ENCODE results near the gene GGT5.
"Not testable (repeated sequence)": the region's sequence is repeated elsewhere in the genome, so short reads cannot be mapped to it uniquely, and the experiment has no call there.

GGT5 gene

DNA sequence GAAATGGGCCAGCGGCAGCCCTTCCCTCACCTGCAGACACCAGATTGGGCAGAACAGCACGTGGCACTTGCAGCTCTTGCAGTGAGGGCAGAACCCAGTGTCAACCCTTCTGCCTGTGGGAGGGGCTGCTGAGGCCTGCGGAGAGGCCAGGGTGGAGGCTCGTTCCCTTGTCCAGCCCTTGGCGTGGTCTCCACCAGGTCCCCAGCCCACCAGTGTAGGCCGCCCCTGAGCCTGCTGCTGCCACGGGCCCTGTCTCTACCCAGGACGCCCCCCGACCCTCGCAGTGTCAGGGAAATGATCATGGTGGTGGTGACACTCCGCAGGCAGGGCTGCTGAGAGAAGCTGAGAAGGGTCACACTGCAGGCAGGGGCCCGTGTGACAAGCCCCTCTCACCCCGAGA lies 11.3 kb upstream of the GGT5 start:
- not testable (repeated sequence) for H3K4me3 ChIP-seq (ENCODE audit: insufficient read depth in 1 of 2, low read depth in 1 of 2, low read length in 2 of 2); H3K18ac ChIP-seq (ENCODE audit: low read depth in 1 of 2, low read length in 2 of 2); H4K8ac ChIP-seq (ENCODE audit: low read length); H2BK5ac ChIP-seq (ENCODE audit: low read depth, low read length, poor library complexity, severe bottlenecking); H3K9ac ChIP-seq (ENCODE audit: low read length); H2AK5ac ChIP-seq (ENCODE audit: low read length, severe bottlenecking); H3K9me3 ChIP-seq (ENCODE audit: control insufficient read depth, low read length); H3K27me3 ChIP-seq (ENCODE audit: control insufficient read depth in 1 of 2, insufficient read depth in 1 of 2, low read length in 2 of 2); H3K4me1 ChIP-seq (ENCODE audit: control insufficient read depth, insufficient read depth, low read depth, low read length); H3K36me3 ChIP-seq (ENCODE audit: control insufficient read depth in 1 of 2, insufficient read depth in 2 of 2, low read depth in 1 of 2, low read length in 2 of 2); H2BK15ac ChIP-seq (ENCODE audit: low read depth, poor library complexity, severe bottlenecking); DNase-seq; H3K14ac ChIP-seq (ENCODE audit: low read length in 2 of 2); H2AFZ ChIP-seq (ENCODE audit: low read depth, low read length); H3K79me1 ChIP-seq (replicated peaks; ENCODE audit: low read length, poor library complexity, severe bottlenecking); H3K4me2 ChIP-seq (ENCODE audit: low read length, poor library complexity, severe bottlenecking); H3K27ac ChIP-seq (ENCODE audit: low read length, poor library complexity, severe bottlenecking); H2BK120ac ChIP-seq (ENCODE audit: low read depth, low read length); H3K4ac ChIP-seq (ENCODE audit: low read depth in 1 of 2, low read length in 2 of 2); H3K23ac ChIP-seq (ENCODE audit: low read length in 2 of 2)
- H2BK12ac ChIP-seq (ENCODE audit: low read length in 2 of 2) = peak overlapping the region in 1 of 2 experiments; percentile 84
- WGBS = 100% methylated on average over 3 of the region's 13 CpGs
- H4K91ac ChIP-seq (ENCODE audit: low read length) = peak overlapping the region; percentile 68

DNA sequence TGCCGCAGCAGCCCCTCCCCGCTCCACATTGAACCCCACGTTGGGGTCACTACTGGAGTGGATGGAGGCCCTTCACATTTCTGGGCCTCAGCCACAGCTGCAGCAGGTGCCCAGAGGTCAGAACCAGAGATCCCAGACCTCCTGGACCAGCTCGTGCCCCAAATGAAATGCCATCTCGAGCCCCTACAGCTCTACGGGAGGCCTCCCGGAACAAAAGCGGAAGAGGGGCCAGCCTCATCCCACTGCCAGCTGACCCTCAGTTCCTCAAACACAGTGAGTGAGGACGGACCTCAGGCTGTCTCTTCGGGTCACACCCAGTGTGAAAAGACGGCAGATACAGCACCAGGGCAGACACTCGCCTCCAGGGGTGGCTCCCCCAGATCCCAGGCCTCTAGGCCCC lies 8.2 kb upstream of the GGT5 start:
- H4K8ac ChIP-seq (ENCODE audit: low read length); H3K9ac ChIP-seq (ENCODE audit: low read length); DNase-seq; H3K23ac ChIP-seq (ENCODE audit: low read length in 2 of 2); H3K27ac ChIP-seq (ENCODE audit: low read length, poor library complexity, severe bottlenecking); H4K91ac ChIP-seq (ENCODE audit: low read length); H2BK5ac ChIP-seq (ENCODE audit: low read depth, low read length, poor library complexity, severe bottlenecking); H3K9me3 ChIP-seq (ENCODE audit: control insufficient read depth, low read length); H3K4me1 ChIP-seq (ENCODE audit: control insufficient read depth, insufficient read depth, low read depth, low read length); H2AFZ ChIP-seq (ENCODE audit: low read depth, low read length); H3K4me2 ChIP-seq (ENCODE audit: low read length, poor library complexity, severe bottlenecking); H3K4me3 ChIP-seq (ENCODE audit: insufficient read depth in 1 of 2, low read depth in 1 of 2, low read length in 2 of 2); H3K14ac ChIP-seq (ENCODE audit: low read length in 2 of 2); H2BK120ac ChIP-seq (ENCODE audit: low read depth, low read length); H3K18ac ChIP-seq (ENCODE audit: low read depth in 1 of 2, low read length in 2 of 2); H2BK12ac ChIP-seq (ENCODE audit: low read length in 2 of 2); H2AK5ac ChIP-seq (ENCODE audit: low read length, severe bottlenecking); H2BK15ac ChIP-seq (ENCODE audit: low read depth, poor library complexity, severe bottlenecking); H3K79me1 ChIP-seq (replicated peaks; ENCODE audit: low read length, poor library complexity, severe bottlenecking); H3K4ac ChIP-seq (ENCODE audit: low read depth in 1 of 2, low read length in 2 of 2); H3K27me3 ChIP-seq (ENCODE audit: control insufficient read depth in 1 of 2, insufficient read depth in 1 of 2, low read length in 2 of 2); H3K36me3 ChIP-seq (ENCODE audit: control insufficient read depth in 1 of 2, insufficient read depth in 2 of 2, low read depth in 1 of 2, low read length in 2 of 2): not testable (repeated sequence)
- WGBS = 94% methylated on average over 12 of the region's 12 CpGs

DNA sequence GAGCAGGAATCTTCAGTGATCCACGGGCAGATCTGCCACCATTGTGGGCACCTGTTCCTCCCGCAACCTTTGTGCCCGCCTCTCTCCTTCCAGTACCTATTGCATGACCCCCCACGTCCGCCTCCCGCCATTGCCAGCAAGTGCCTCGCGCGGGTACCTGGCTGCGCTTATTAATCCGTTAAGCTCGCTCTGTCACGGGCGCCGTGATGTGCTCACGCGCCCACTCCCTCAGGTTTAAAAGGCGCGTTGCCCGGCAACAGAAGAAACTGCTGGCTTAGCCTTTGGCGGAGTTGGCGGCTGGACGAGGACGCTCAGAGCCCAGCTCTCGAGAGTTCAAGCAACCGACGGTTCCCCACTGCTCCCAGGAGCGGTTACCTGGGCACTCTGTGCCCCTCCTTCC lies 6.4 kb upstream of the GGT5 start:
- not testable (repeated sequence) for H3K9ac ChIP-seq (ENCODE audit: low read length); H3K23ac ChIP-seq (ENCODE audit: low read length in 2 of 2); H2BK5ac ChIP-seq (ENCODE audit: low read depth, low read length, poor library complexity, severe bottlenecking); H2AFZ ChIP-seq (ENCODE audit: low read depth, low read length); H2AK5ac ChIP-seq (ENCODE audit: low read length, severe bottlenecking); H3K14ac ChIP-seq (ENCODE audit: low read length in 2 of 2); H2BK120ac ChIP-seq (ENCODE audit: low read depth, low read length); H3K4ac ChIP-seq (ENCODE audit: low read depth in 1 of 2, low read length in 2 of 2); H3K9me3 ChIP-seq (ENCODE audit: control insufficient read depth, low read length); H4K8ac ChIP-seq (ENCODE audit: low read length); H3K27ac ChIP-seq (ENCODE audit: low read length, poor library complexity, severe bottlenecking); H3K79me1 ChIP-seq (replicated peaks; ENCODE audit: low read length, poor library complexity, severe bottlenecking); H4K91ac ChIP-seq (ENCODE audit: low read length); H3K36me3 ChIP-seq (ENCODE audit: control insufficient read depth in 1 of 2, insufficient read depth in 2 of 2, low read depth in 1 of 2, low read length in 2 of 2); H3K27me3 ChIP-seq (ENCODE audit: control insufficient read depth in 1 of 2, insufficient read depth in 1 of 2, low read length in 2 of 2); H3K4me2 ChIP-seq (ENCODE audit: low read length, poor library complexity, severe bottlenecking); H3K4me3 ChIP-seq (ENCODE audit: insufficient read depth in 1 of 2, low read depth in 1 of 2, low read length in 2 of 2); H3K4me1 ChIP-seq (ENCODE audit: control insufficient read depth, insufficient read depth, low read depth, low read length); H3K18ac ChIP-seq (ENCODE audit: low read depth in 1 of 2, low read length in 2 of 2); DNase-seq; H2BK12ac ChIP-seq (ENCODE audit: low read length in 2 of 2); H2BK15ac ChIP-seq (ENCODE audit: low read depth, poor library complexity, severe bottlenecking)
- WGBS = no CpG with 5 or more reads among the region's 28 CpGs

DNA sequence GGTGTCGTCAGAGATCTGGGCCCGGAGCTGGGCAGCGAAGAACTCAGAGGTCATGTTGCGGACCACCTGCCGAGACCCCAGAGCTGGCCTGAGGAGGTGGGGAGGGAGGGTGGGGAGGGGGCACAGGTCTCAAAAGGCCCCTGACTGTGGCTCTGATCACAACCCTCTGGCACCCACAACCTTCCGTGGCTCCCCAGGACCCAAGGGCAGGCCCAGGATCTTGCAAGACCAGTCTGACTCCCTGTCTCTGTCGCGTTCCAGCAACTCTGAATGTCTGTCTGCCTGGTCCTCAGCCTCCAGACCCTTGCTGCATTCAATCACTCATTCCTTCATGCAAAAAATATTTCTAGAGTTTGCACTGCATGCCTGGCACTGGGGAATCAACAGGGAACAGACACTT lies 4.5 kb upstream of the GGT5 start:
- not testable (repeated sequence) for H3K14ac ChIP-seq (ENCODE audit: low read length in 2 of 2); H2AFZ ChIP-seq (ENCODE audit: low read depth, low read length); H2BK15ac ChIP-seq (ENCODE audit: low read depth, poor library complexity, severe bottlenecking); H3K79me1 ChIP-seq (replicated peaks; ENCODE audit: low read length, poor library complexity, severe bottlenecking); H4K91ac ChIP-seq (ENCODE audit: low read length); H2BK12ac ChIP-seq (ENCODE audit: low read length in 2 of 2); H3K18ac ChIP-seq (ENCODE audit: low read depth in 1 of 2, low read length in 2 of 2); H3K27me3 ChIP-seq (ENCODE audit: control insufficient read depth in 1 of 2, insufficient read depth in 1 of 2, low read length in 2 of 2); H2BK120ac ChIP-seq (ENCODE audit: low read depth, low read length); H3K27ac ChIP-seq (ENCODE audit: low read length, poor library complexity, severe bottlenecking); H3K9me3 ChIP-seq (ENCODE audit: control insufficient read depth, low read length); H3K4ac ChIP-seq (ENCODE audit: low read depth in 1 of 2, low read length in 2 of 2); H2BK5ac ChIP-seq (ENCODE audit: low read depth, low read length, poor library complexity, severe bottlenecking); H3K9ac ChIP-seq (ENCODE audit: low read length); H3K23ac ChIP-seq (ENCODE audit: low read length in 2 of 2); H4K8ac ChIP-seq (ENCODE audit: low read length); H3K4me3 ChIP-seq (ENCODE audit: insufficient read depth in 1 of 2, low read depth in 1 of 2, low read length in 2 of 2); H3K4me2 ChIP-seq (ENCODE audit: low read length, poor library complexity, severe bottlenecking); H2AK5ac ChIP-seq (ENCODE audit: low read length, severe bottlenecking); H3K36me3 ChIP-seq (ENCODE audit: control insufficient read depth in 1 of 2, insufficient read depth in 2 of 2, low read depth in 1 of 2, low read length in 2 of 2); DNase-seq
- peaks cover 22% of the 10 kb centered on the region for H3K4me1 ChIP-seq (ENCODE audit: control insufficient read depth, insufficient read depth, low read depth, low read length)
- WGBS = no CpG with 5 or more reads among the region's 8 CpGs
